Upper lobe of right lung (tissue), 1 donor: ENCODE data around the gene AP4M1. TPM values are rescaled to one million over a fixed set of nuclear protein-coding genes. Genes with fewer than 3 reads are reported as not detected.

Experiments used
- ATAC-seq: fragments of 200-7000 bp; cut with Tn5 transposase; one replicate; pipeline ENCODE4 v1.9.1; 2020; ENCODE audit warnings: mild to moderate bottlenecking, moderate library complexity
- DNase-seq: peaks from one replicate; pipeline ENCODE4 v3.0.0-alpha.2; 2020
- H3K27ac ChIP-seq: fragments of 200-600 bp; one replicate; pipeline ENCODE4 v1.8.0; 2022
- H3K27me3 ChIP-seq: fragments of 200-600 bp; one replicate; pipeline ENCODE4 v1.8.0; 2022; ENCODE audit warnings: mild to moderate bottlenecking
- H3K36me3 ChIP-seq: fragments of 200-600 bp; one replicate; pipeline ENCODE4 v1.8.0; 2022
- H3K4me1 ChIP-seq: fragments of 200-600 bp; one replicate; pipeline ENCODE4 v1.8.0; 2022
- H3K4me3 ChIP-seq: fragments of 200-600 bp; one replicate; pipeline ENCODE4 v1.8.0; 2022; ENCODE audit warnings: mild to moderate bottlenecking
- H3K9me3 ChIP-seq: fragments of 200-600 bp; one replicate; pipeline ENCODE4 v1.8.0; 2022
- intact Hi-C: fragments of 100-400 bp; cut with DNase I; formaldehyde crosslinking; loops from one replicate; pipeline ENCODE4 v1.11.0; 2022
- total RNA-seq: library from RNA; stranded (reverse); fragmentation: NEBNext Ultra II Directional; extraction: Animal tissue kit (Norgen Biotek cat#: 25700); gene quantifications from one replicate; pipeline ENCODE4 v1.2.1, GENCODE V29; 2021
- TF ChIP-seq, protein P1 (sequence below): fragments of 200-600 bp; IDR thresholded peaks from one replicate; pipeline ENCODE4 v1.8.0; 2022; ENCODE audit warnings: antibody characterized with exemption
- donor health status: DM: no; HTN: yes; CAD: no; lungs with severe emphysema.

AP4M1 gene
- total RNA-seq, 1 donor from 2014 or later = 16.8 TPM

DNA sequence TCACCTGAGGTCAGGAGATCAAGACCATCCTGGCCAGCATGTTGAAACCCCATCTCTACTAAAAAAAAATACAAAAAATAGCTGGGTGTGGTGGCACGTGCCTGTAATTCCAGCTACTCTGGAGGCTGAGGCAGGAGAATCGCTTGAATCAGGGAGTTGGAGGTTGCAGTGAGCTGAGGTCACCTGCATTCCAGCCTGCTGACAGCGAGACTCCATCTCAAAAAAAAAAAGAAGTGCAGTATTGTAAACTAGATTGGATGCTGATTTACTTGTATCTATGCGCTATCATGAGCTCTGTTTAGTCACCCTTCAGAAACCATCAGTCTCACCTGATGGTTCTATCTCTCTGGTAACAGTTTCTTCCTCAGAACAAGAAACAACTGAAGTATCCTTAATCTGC is 38.1 kb upstream of the AP4M1 start:
- Histone ChIP-seq H3K4me1 (peaks cover 6% of the 10 kb centered on the region), H3K27me3 (no peaks in the 10 kb centered on the region), H3K9me3 (no peaks in the 10 kb centered on the region), H3K36me3 (peaks cover 45% of the 10 kb centered on the region), H3K4me3 (no peak overlapping the region), H3K27ac (no peak overlapping the region)
- DNase-seq = no peak
- intact Hi-C loops = no loop called here
- TF ChIP-seq, protein P1, sequence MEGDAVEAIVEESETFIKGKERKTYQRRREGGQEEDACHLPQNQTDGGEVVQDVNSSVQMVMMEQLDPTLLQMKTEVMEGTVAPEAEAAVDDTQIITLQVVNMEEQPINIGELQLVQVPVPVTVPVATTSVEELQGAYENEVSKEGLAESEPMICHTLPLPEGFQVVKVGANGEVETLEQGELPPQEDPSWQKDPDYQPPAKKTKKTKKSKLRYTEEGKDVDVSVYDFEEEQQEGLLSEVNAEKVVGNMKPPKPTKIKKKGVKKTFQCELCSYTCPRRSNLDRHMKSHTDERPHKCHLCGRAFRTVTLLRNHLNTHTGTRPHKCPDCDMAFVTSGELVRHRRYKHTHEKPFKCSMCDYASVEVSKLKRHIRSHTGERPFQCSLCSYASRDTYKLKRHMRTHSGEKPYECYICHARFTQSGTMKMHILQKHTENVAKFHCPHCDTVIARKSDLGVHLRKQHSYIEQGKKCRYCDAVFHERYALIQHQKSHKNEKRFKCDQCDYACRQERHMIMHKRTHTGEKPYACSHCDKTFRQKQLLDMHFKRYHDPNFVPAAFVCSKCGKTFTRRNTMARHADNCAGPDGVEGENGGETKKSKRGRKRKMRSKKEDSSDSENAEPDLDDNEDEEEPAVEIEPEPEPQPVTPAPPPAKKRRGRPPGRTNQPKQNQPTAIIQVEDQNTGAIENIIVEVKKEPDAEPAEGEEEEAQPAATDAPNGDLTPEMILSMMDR = no peak
- ATAC-seq = no peak

- Histone ChIP-seq H3K4me3 (no peak overlapping the region), H3K9me3 (no peaks in the 10 kb centered on the region), H3K27ac (no peak overlapping the region), H3K36me3 (peaks cover 38% of the 10 kb centered on the region), H3K4me1 (peaks cover 6% of the 10 kb centered on the region), H3K27me3 (no peaks in the 10 kb centered on the region)
- intact Hi-C loops = no loop called here
- DNase-seq (no peak), ATAC-seq (no peak)
- TF ChIP-seq, protein P1 = no peak
These were observed 37.3 kb upstream of the AP4M1 start for GRCh38 chr7:100064162-100064561.

DNA sequence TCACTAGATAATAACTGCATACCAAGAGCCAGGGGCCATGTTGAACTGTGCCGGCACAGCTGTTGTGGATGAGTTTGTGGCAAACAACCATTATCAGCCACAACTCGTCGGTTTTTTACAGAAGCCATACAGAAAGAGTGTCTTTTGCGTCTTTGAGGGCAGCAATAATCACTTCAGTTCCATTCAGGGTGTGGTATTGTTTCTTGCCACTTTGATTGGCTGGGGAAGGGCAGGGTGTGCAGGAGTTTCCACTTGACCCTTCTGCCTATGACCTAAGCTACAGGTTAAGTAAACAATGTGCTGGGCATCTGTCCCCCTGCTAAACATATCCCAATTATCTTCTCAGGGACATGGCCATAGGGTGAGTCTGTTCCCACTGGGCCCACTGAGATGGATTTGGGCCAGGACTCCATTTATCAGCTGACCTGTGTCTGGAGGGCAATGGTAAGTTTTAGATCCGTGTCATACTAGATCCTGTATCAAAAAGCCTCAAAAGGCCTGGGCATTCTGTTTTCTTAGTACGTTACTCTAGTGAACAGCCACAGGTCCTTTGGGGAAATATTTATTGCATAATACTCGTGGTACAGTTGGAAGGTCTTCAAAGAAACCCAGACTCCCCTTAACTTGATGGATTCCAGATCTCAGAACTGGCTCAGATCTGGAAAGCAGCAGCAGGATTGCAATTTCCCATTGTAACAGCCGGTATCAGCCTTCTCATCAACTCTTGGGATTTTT is 35.8 kb upstream of the AP4M1 start:
- intact Hi-C loops = no loop called here
- TF ChIP-seq, protein P1 = no peak
- Histone ChIP-seq H3K9me3 (peaks cover 2% of the 10 kb centered on the region), H3K4me3 (no peak overlapping the region), H3K27me3 (no peaks in the 10 kb centered on the region), H3K36me3 (peaks cover 42% of the 10 kb centered on the region), H3K27ac (peak overlapping the region; percentile 4), H3K4me1 (peaks cover 6% of the 10 kb centered on the region)
- DNase-seq (no peak), ATAC-seq (peak; percentile 73)

DNA sequence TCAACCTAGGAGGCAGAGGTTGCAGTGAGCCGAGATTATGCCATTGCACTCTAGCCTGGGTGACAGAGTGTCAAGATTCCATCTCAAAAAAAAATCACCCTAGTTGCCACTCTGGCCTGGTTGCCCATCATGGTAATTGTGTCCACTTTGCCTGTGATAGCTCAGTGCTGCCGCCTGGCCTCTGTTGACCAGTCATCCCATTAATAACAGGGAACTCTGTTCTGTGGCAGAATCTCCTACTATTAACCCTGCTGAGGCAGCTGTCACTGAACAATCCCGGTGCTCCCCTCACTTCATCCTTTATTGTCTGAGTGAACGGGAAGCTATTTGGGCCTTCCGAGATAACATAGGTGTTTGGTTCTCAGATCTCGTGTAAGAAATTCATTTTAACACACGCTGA is 34.5 kb upstream of the AP4M1 start:
- TF ChIP-seq, protein P1 = no peak
- intact Hi-C loops = no loop called here
- no peaks in the 10 kb centered on the region for H3K27me3 ChIP-seq
- peaks cover 50% of the 10 kb centered on the region for H3K36me3 ChIP-seq
- no peak for DNase-seq
- H3K4me3 ChIP-seq = no peak overlapping the region
- H3K4me1 ChIP-seq = peaks cover 6% of the 10 kb centered on the region
- no peak overlapping the region for H3K27ac ChIP-seq
- ATAC-seq = no peak
- peaks cover 15% of the 10 kb centered on the region for H3K9me3 ChIP-seq

GRCh38 chr7:100069991-100070390 is 31.5 kb upstream of the AP4M1 start:
- Histone ChIP-seq H3K27me3 (no peaks in the 10 kb centered on the region), H3K27ac (no peak overlapping the region), H3K4me3 (no peak overlapping the region), H3K9me3 (peaks cover 16% of the 10 kb centered on the region), H3K4me1 (peaks cover 5% of the 10 kb centered on the region), H3K36me3 (peaks cover 57% of the 10 kb centered on the region)
- DNase-seq = no peak
- intact Hi-C loops = no loop called here
- no peak for ATAC-seq
- TF ChIP-seq, protein P1 = no peak
